22Rv1 (cell line): Measurements from ENCODE around the gene SERTAD3.

Experiments used
- ZFX ChIP-seq: fragments of 450-650 bp; IDR thresholded peaks from 2 replicates; pipeline ENCODE4 v1.6.1; 2017; ENCODE audit warnings: antibody characterized with exemption, borderline replicate concordance
- TF ChIP-seq, protein P1 (sequence below): fragments of 450-650 bp; IDR thresholded peaks from 2 replicates; pipeline ENCODE4 v1.5.1; 2017; ENCODE audit warnings: mild to moderate bottlenecking

GRCh38 chr19:40457953-40458596, 13.9 kb upstream of the SERTAD3 start:
- TF ChIP-seq, protein P1, sequence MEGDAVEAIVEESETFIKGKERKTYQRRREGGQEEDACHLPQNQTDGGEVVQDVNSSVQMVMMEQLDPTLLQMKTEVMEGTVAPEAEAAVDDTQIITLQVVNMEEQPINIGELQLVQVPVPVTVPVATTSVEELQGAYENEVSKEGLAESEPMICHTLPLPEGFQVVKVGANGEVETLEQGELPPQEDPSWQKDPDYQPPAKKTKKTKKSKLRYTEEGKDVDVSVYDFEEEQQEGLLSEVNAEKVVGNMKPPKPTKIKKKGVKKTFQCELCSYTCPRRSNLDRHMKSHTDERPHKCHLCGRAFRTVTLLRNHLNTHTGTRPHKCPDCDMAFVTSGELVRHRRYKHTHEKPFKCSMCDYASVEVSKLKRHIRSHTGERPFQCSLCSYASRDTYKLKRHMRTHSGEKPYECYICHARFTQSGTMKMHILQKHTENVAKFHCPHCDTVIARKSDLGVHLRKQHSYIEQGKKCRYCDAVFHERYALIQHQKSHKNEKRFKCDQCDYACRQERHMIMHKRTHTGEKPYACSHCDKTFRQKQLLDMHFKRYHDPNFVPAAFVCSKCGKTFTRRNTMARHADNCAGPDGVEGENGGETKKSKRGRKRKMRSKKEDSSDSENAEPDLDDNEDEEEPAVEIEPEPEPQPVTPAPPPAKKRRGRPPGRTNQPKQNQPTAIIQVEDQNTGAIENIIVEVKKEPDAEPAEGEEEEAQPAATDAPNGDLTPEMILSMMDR = no peak
- no peak for TF ChIP-seq ZFX
